M059J (cell line): ENCODE results near the gene ZBTB25. TPM values are rescaled to one million over a fixed set of nuclear protein-coding genes. Genes with fewer than 3 reads are reported as not detected.

Experiments
- DNase-seq: peaks from one replicate; pipeline ENCODE4 v3.0.0-alpha.2; 2012; ENCODE audit warnings: low read depth
- total RNA-seq: library from RNA; depleted of rRNA; stranded (reverse); fragments of >200 nt; shearing (Covaris generic); gene quantifications from 2 replicates; pipeline ENCODE4 v1.2.3, GENCODE V29; 2014

Gene ZBTB25
- total RNA-seq, 1 experiment from 2014 or later, result 6.3 TPM

- peak; percentile 15 for DNase-seq
These were observed 24.9 kb downstream of the ZBTB25 start for GRCh38 chr14:64478634-64479250.

GRCh38 chr14:64476438-64476837 is 27.2 kb downstream of the ZBTB25 start:
- no peak for DNase-seq

- DNase-seq, result no peak
These were observed 27.9 kb downstream of the ZBTB25 start for GRCh38 chr14:64475585-64476273.

GRCh38 chr14:64474698-64475097 is 28.9 kb downstream of the ZBTB25 start:
- no peak for DNase-seq

GRCh38 chr14:64474041-64474440 is 29.6 kb downstream of the ZBTB25 start:
- DNase-seq, result no peak

- no peak for DNase-seq
These were observed 35.2 kb downstream of the ZBTB25 start for GRCh38 chr14:64468451-64468850.

- no peak for DNase-seq
These were observed 36.1 kb downstream of the ZBTB25 start for GRCh38 chr14:64467566-64467965.

- no peak for DNase-seq
These were observed 36.5 kb downstream of the ZBTB25 start for GRCh38 chr14:64467101-64467500.

GRCh38 chr14:64465831-64466554 is 37.6 kb downstream of the ZBTB25 start:
- DNase-seq, result peak; percentile 72

- DNase-seq, result peak; percentile 37
These were observed 38.3 kb downstream of the ZBTB25 start, which contains the start of gene AKAP5 for GRCh38 chr14:64465191-64465822. Gene AKAP5 (plus strand): TSS chr14:64465499. CDS start chr14:64468395, 2,896 bp downstream.

- no peak for DNase-seq
These were observed 39.0 kb downstream of the ZBTB25 start for GRCh38 chr14:64464651-64465050.

- DNase-seq, result no peak
These were observed 39.8 kb downstream of the ZBTB25 start for GRCh38 chr14:64463873-64464272.

- no peak for DNase-seq
These were observed 40.4 kb downstream of the ZBTB25 start for GRCh38 chr14:64463195-64463594.

GRCh38 chr14:64461221-64461620 is 42.4 kb downstream of the ZBTB25 start:
- DNase-seq, result no peak

GRCh38 chr14:64459405-64460136 is 44.1 kb downstream of the ZBTB25 start:
- DNase-seq, result peak; percentile 12

- DNase-seq, result no peak
These were observed 49.0 kb downstream of the ZBTB25 start for GRCh38 chr14:64454671-64455070.

GRCh38 chr14:64450255-64450654 is 53.4 kb downstream of the ZBTB25 start:
- DNase-seq, result no peak

GRCh38 chr14:64447876-64448670 is 55.6 kb downstream of the ZBTB25 start:
- DNase-seq, result no peak

GRCh38 chr14:64444984-64445845 is 58.4 kb downstream of the ZBTB25 start:
- peak; percentile 84 for DNase-seq

- no peak for DNase-seq
These were observed 59.5 kb downstream of the ZBTB25 start for GRCh38 chr14:64444140-64444539.
